CD4-positive, alpha-beta T cell treated with Interleukin-17A for 4 hours (primary cell): Measurements from ENCODE around the gene LRP8.

Experiments used
- DNase-seq: peaks from one replicate; pipeline ENCODE4 v3.0.0-alpha.2; 2020; ENCODE audit warnings: mixed read lengths

LRP8 gene

DNA sequence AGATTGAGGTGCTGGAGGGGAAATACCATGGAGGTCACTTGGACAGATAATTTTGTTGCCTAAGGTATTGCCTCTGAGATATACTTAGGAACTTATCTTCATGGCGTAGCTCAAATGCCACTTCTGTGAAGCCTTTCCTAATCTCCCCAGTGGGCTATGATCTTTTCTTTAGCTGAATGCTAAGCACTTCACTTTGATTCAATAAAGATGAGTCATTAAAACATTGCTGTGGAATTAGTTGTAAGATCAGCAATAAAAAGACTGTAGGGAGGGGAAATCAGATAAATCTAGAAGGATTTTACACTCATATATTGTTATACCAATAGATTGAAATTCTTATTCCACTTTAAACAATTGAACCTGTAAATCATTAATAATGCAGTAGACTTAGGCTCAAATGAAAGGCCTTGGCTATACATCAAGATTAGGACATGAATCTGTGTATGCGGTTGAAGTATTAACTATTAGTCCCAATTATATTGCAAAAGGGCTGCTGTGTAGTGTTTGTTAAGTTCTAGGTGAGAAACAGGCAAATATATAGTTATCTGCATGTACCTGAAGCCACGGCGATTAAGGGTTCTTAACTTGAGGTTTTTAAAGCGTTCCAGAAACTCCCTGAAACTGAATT lies 70.3 kb downstream of the LRP8 start:
- no peak for DNase-seq

DNA sequence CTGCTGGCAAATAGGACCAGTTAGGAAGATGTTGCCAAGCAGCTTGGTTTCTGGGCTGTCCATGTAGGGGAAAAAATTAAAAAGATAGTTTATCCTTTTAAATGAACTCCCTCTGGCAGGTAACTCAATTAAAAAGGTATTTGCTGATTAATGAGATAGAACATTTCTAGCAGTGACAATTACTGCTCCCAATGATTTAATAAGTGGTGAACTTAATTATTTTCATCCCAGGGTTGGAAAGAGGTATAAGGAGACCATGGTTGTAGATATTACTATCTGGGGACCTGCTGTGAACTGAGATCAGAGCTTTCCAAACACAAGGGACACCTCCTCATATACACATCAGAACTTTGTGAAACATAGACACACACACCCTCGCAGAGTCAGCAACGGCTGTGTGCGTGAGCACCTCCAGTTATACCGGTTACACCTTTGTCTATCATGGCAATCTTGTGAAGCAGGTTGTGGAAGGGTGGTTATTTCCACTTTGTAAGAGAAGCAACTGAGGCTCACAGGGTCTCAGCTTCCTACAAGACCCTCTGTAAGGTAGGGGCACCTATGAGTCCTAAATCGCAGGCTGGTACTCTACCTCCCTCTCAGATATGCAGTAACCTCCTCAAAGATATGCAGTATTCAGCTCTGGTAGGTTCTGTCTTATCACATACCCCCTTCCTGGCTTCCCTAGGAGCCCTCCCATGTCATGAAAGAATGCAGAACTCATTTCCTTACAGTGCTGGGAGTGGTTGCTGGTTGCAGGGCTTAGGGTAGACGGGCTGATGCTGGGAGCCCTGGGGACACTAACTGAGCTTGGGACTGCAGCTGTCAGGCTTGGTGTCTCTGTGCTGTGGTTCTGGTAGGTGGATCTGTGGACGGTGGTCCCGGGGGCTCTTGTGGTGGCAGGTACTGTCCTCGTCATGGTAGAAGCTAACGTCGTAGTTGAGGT lies 71.1 kb downstream of the LRP8 start:
- no peak for DNase-seq

DNA sequence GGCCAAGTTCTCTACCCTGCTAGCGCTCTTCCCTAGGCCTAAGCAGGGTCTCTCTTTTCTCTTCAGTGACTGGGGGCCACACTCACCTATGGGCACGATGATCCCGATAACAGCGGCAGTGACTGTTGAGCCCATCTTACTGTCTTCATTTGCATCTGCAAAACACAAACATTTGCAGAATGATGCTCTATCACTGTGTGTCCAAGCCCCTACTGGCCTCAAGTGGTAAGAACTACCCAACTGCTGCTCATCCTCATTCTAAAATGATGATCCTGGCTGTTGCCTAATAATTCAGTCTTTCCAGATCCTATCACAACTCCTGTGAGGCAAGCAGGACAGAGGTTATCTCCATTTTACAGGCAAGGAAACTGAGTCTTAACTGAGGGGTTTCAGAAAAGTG lies 72.8 kb downstream of the LRP8 start:
- DNase-seq: no peak

DNA sequence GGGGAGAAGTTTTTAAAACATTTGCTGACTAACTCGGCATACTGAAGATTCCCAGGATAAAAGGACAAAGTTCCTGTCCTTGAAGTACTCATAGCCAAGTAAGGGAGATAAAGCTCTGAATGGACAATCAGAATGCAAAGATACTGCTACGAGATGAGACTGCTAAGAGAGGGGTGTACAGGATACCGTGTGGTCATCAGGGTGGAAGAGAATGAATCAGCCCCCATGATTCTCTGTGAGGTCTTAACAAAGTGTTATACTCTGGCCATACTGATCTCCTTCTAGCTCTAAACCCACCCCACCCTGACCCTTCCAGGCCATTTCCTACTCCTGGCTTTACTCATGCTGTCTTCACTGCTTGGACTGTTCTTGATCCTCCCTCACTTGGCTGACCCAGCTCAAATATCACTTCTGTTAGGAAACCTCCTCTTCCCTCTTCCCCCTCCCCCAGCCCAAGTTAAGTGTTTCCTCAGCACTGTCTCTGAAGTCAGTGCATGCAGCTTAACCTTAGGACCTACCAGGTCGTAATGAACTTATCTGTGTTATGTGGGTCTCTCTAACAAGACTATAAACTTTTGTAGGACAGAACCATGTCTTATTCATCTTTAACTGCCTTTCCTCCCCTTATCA lies 73.7 kb downstream of the LRP8 start:
- no peak for DNase-seq

DNA sequence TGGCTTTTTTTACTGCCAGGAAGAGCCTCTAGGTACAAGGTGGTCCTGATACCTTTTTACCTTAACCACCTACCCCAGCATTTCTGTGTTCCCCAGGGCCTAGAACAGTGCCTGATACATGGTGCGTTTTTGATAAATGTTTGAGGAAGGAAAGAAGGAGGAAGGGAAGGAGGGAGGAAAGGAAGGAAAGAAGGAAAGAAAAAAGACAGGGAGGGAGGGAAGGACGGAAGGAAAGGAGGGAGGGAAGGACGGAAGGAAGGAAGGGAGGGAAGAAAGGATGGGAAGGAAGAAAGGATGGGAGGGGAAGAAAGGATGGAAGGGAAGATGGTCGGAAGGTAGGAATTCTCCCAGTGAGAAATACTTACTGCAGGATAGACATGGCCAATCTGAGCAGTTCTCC lies 77.5 kb downstream of the LRP8 start:
- no peak for DNase-seq

DNA sequence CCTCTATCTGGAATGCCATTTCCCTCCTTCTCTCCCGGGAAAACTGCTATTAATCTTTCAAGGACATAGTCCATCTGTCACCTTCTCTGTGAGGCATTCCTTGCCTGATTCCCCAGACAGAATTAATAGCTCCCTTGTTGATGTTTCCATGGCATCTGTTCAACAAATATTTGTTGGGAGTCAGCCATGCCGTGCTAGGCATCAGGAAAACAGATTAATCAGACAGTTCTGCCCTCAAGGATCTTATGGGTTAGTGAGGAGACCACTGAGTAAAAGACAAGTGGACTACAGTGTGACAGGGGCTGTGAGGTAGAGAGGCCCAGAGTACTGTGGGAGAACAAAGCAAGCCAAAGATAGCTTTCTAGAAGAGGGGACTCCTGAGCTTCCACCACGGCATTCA lies 78.2 kb downstream of the LRP8 start:
- DNase-seq: no peak

DNA sequence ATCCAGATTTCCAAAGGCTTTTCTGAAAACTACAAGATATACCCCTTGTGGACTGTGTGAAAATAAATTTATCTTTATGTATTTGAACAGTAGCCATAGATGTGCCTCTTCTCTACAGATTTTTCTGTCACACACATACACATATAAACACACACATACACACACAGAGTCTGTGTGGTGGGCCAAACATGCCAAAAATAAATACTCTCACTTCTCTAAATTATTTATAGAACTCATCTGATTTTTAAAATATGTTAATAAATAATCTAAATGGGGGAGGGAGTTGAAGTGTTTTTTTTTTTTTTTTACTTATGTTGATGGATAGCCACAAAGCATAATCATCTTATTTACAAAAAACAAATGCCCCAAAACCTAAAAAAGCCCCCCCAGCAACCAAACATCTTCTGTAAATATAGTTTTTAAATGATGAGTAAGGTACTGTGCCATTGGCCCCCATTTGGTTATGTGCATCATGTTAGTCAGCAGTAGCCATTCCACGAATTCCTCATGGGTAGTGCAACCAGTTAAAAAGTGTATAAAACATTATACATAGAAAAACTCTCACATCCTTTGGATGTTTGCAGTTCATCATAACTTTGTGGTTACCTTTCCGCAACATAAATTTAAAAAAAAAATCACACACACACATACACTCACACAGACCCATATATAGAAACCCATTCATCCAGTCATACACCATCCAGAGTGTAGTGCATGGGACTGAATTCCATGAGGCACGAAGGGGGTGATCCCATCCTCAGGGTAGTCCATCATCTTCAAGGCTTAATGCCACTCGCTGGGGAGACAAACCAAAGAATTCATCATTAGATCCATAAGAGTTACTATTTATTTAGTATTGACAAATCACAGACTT lies 81.4 kb downstream of the LRP8 start:
- no peak for DNase-seq

DNA sequence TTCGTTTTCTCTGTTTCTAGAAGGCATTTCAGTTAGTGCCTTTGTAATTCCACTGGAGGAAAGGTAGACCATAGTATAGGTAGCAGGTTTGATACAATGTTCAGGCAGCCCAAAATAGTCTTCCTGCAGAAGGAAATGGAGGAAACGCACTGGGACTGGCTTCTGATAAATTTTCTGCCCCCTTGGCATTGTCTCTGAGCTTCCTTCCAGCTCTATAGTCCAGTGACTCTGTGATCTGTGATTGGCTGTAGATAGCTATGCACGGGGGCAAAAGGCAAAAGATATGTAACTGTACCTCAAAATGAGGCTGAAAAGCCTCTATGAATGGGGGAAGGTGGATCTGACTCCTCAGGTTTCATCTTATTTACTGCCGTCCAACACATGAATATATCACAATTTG lies 83.7 kb downstream of the LRP8 start:
- DNase-seq: no peak

DNA sequence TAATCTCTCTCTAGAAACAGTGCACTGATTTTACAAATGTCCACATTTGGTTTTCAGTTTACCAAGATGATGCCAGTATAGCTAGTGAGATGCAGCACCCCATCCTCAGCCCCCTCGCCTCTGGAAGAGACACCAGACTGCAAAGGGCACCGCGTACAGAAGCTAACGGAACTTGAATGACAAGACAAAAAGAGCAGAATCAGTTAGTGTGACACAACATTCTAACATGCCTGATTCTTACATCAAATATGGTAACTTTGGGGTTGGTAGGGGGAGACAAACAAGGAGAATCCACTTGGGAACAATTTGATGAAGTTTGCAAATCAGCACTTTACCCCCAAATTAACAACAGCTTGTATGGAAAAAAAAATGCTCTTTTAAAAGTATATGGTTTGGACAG lies 85.5 kb downstream of the LRP8 start:
- DNase-seq: no peak

DNA sequence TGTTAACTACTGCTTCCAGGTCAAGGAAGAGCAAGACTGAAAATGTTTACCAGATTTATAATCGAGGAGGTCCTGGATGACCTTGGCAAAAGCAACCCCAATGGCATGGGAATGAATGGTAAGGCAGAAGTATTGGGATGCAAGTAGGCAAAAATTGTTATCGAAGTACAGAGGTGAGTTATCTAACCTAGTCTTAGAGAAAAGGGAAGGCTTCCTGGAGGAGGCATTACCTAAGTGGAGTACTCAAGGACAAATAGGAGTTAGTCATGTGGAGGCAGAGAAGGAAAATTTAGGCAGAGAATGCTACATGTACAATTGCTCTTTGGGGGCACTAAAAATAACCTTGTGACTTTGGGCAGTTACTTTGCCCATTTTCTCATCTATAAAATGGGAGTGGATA lies 86.0 kb downstream of the LRP8 start:
- no peak for DNase-seq

DNA sequence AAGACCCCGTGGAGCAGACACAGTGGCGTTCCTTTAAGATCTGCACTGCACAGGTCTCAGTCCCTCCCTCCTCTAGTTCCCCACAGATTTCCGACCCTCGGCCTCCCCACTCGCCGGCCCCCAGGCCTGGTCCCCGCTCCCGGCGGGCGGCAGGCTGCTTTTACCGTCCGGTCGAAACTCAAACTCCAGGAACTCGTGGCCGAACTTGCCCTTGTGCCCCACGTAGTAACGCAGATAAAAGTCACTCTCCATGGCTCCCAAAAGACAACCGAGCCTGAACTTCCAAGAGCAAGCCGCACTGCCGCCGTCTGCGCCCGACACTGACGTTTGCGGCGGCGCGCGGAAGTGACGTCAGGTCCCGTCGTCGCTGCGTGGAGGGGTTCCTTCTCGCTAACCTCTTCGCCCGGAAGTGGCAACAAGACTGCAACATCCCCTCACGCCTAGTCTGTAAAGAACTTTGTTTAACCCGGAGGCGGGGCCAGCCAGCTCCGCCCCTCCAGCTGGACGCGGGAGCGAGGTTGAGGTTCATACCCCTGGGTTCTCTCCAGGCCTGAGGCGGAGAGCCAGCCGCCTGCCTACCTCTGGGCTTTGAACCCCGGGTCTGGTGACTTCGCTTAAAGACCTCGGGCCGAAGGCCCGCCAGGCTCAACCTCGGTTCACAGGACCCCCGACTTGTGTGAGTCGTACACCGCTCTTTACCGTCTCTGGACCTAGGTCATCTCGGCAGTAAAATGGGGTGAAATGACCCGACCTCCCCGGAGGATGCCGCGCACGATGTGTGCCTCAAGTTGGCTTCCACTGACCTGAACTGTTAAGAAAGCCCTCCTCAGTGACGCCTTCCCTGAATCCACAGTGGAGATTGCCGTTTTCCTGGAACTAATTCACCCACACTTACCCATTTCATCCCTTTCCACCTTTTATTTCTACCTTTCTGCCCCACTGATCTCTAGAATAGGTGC lies 89.4 kb downstream of the LRP8 start, which contains the start of gene MAGOH:
MAGOH (minus strand) TSS at position 322 of the 959 bp plus-strand sequence; CDS start at position 252, 70 bp downstream.
- DNase-seq: peak; percentile 94

DNA sequence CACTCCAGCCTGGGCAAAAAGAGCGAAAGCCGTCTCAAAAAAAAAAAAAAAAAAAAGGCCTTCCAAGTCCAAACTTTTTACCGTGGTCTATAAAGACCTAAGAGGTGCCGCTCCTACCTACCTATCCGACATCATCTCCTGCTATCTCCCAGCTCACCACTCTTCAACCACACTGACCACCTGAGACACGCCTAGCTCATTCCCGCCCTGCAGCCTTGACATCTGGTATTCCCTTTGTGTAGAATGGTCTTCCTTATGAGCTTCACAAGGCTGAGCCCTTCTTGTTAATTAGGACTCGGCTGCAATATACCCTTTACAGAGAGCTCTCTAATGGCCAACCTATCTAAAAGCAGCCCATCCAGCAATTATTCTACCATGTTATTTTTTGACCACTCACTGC lies 90.2 kb downstream of the LRP8 start:
- no peak for DNase-seq

DNA sequence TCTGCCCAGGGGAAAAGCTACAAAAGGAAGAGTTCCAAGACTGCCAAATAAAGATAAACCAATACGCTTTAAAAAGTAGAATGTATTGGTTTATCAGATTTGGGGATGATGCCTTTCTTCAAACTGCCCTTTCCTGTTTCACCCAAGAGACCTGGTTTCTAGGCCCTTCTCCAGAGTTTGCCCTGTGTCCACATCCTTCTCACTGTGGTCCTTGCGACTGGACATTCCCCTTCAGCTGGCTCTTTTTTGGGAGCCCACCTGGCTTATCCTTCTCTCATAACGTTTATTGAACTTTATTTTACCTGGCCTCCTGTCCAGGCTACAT lies 106.9 kb downstream of the LRP8 start:
- DNase-seq: no peak

DNA sequence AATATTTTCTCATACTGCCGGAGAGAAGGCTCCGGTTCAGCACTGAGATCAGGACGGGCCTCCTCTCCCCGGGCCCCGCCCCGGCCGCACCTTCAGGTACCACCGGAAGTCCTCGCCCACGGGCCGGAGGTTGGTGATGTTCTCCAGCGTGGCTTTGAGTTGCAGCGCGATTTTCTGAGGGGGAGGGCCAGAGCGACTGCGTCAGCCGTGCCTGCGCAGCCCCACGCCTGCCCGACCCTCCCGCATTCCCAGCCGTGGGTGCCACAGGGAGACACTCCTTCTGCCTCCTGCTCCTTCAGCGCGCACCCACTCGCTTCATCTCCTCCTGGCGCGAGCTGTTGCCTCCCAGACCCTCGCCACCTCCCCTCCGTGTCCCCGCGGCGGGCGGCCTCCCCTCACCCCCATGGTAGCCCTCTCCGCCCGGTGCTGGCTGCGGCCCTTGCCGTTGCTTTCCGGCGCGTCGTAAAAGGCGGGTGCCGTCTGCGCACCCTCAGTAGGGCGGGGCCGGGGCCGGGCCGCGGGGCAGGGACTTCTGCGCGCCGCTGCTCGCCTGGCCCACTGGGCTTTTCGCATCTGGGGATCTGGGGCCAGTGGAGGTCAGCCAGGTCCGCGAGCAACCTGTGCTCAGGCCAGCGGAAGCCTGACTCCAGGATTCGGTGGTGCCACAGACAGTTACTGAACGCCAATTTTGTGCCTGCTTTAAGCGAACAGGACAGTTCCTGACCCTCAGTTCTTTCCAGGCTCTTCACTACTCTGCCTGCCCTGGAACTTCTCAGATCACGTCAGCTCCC lies 107.5 kb downstream of the LRP8 start, which contains the start of gene CZIB:
CZIB (minus strand) TSS at position 464 of the 791 bp plus-strand sequence; CDS start at position 405, 59 bp downstream.
- peak; percentile 91 for DNase-seq

DNA sequence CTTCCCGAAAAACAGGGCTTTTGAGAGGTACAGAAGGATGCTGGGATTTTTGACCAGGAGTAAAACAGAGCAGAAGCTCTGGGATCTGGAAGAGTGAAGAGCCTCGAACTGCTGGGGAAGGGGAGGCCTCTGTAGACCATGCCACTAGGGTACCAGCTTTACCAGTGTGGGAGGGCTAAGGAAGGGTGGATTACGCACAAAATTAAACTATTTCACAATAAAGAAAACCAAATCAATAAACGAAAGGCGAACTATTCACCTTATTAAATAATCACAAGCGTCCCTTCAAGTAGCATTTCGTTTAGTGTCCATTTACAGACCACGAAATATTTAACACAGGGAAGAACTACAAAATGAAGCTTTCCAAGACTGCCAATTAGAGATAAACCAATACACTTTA lies 108.2 kb downstream of the LRP8 start:
- DNase-seq: no peak

DNA sequence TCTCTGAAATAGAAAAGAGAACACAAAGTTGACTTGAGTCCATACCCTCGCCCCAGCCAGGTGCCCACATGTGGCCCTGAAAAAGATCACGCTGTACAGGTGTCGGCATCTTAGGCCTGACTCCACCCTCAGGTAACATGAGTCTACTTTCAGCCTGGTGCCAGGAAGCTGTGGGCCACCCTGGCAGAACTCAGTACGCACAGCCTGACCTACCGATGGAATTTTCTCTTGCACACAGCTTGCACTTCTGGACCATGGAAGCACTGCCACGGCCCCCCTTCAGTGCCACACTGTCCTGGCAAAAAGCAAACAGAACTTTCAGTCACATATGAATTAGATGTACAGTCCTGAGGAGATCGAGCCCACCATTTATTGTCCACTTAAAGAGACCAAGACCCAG lies 109.7 kb downstream of the LRP8 start:
- DNase-seq: no peak

DNA sequence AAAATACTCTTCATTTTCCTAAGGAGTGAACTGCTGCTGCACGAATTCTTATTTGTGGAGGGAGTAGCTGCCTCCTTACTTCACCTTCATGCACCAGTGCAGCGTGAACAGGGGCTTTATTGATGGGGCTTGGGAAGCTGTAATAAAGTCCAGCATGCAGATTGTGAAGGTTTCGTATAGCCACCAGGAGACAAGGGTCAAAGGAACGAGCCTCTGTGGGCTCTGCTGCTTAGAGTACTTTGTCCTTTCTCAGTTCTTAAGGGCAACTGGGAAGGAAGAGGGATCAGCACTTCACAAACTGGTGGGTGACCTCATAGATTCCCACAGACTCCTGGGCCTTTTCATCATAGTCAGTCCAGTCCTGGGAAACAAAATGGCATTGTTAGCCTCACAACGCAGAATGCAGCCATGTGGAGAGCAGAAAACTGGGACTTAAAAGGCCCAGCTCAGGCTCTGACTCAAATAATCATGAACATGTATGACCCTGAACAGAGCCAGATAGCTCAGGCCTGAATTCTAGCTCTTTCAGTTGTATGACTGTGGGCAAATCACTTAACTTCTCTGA lies 113.4 kb downstream of the LRP8 start:
- no peak for DNase-seq

DNA sequence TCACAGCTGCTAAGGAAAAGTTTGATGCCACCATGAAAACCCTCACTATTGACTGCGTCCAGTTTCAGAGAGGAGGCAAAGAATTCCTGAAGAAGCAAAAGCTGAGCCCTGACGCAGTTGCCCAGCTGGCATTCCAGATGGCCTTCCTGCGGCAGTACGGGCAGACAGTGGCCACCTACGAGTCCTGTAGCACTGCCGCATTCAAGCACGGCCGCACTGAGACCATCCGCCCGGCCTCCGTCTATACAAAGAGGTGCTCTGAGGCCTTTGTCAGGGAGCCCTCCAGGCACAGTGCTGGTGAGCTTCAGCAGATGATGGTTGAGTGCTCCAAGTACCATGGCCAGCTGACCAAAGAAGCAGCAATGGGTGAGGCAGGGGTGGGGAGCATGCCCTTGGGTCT lies 116.9 kb downstream of the LRP8 start:
- DNase-seq: no peak

DNA sequence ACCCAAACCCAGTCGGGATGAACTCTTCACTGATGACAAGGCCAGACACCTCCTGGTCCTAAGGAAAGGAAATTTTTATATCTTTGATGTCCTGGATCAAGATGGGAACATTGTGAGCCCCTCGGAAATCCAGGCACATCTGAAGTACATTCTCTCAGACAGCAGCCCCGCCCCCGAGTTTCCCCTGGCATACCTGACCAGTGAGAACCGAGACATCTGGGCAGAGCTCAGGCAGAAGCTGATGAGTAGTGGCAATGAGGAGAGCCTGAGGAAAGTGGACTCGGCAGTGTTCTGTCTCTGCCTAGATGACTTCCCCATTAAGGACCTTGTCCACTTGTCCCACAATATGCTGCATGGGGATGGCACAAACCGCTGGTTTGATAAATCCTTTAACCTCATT lies 117.5 kb downstream of the LRP8 start:
- no peak for DNase-seq

DNA sequence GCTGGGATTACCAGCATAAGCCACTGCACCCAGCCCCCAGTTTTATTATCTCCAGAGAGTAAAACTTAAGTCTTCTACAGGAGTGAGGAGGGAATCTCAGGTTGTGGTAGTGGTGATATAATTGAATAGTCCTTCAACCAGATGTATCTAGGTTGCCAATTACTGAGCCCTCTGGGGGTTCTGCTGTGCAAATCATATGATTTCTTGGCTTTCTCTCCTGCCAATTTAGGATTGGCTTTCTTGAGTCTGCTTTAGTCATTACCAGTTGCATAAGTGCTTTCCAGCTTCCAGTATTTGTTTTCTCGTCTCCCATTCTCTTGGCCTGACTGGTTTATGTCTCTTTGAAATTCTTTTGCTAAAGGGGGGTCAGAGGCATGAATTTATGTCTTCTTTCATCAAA lies 120.1 kb downstream of the LRP8 start:
- no peak for DNase-seq
